Measurements from ENCODE around the gene GSTM2.
"Not testable (repeated sequence)": the region's sequence is repeated elsewhere in the genome, so short reads cannot be mapped to it uniquely, and the experiment has no call there.

GSTM2 gene

GRCh38 chr1:109705411-109705810 lies 37.6 kb downstream of the GSTM2 start:
- TF ChIP-seq, protein P1, sequence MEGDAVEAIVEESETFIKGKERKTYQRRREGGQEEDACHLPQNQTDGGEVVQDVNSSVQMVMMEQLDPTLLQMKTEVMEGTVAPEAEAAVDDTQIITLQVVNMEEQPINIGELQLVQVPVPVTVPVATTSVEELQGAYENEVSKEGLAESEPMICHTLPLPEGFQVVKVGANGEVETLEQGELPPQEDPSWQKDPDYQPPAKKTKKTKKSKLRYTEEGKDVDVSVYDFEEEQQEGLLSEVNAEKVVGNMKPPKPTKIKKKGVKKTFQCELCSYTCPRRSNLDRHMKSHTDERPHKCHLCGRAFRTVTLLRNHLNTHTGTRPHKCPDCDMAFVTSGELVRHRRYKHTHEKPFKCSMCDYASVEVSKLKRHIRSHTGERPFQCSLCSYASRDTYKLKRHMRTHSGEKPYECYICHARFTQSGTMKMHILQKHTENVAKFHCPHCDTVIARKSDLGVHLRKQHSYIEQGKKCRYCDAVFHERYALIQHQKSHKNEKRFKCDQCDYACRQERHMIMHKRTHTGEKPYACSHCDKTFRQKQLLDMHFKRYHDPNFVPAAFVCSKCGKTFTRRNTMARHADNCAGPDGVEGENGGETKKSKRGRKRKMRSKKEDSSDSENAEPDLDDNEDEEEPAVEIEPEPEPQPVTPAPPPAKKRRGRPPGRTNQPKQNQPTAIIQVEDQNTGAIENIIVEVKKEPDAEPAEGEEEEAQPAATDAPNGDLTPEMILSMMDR (IDR thresholded peaks at IDR 0.05; ENCODE audit: low read depth, low read length, poor library complexity, severe bottlenecking) = no peak
- TF ChIP-seq EZH2phosphoT487 (IDR thresholded peaks at IDR 0.05; ENCODE audit: borderline replicate concordance, low read length) = no peak
- H3K9me2 ChIP-seq (replicated peaks; ENCODE audit: control insufficient read depth, low read length) = no peaks in the 10 kb centered on the region

DNA sequence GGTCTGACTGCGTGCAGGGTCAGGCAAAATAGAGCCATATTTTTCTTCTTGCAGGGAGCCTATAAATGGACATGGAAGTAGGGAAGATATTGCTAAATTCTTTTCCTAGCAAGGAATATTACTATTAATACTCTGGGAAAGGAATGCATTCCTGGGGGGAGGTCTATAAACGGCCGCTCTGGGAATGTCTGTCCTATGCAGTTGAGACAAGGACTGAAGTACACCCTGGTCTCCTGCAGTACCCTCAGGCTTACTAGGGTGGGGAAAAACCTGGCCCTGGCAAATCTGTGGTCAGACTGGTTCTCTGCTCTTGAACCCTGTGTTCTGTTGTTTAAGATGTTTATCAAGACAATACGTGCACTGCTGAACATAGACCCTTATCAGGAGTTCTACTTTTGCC lies 41.1 kb downstream of the GSTM2 start:
- H3K9me2 ChIP-seq (replicated peaks; ENCODE audit: control insufficient read depth, low read length); H3K4me2 ChIP-seq (ENCODE audit: low read length); H3K27ac ChIP-seq (ENCODE audit: low read depth, low read length); H3K4me3 ChIP-seq (ENCODE audit: low read length); H3K9me3 ChIP-seq (ENCODE audit: control insufficient read depth, insufficient read depth, low read length); H3K4me1 ChIP-seq (ENCODE audit: control insufficient read depth, low read length); H3K79me2 ChIP-seq (ENCODE audit: control insufficient read depth, low read length); H3F3A ChIP-seq (ENCODE audit: control insufficient read depth, insufficient read depth); H3K27me3 ChIP-seq (ENCODE audit: control insufficient read depth, low read length); H3K36me3 ChIP-seq (ENCODE audit: control insufficient read depth, low read length); H4K20me1 ChIP-seq (ENCODE audit: control insufficient read depth, insufficient read depth, low read depth, low read length): not testable (repeated sequence)

More at GRCh38 chr1:109705411-109705810, 37.6 kb downstream of the GSTM2 start:
- Histone ChIP-seq H3K4me1 (ENCODE audit: control insufficient read depth, low read length) (no peaks in the 10 kb centered on the region), H3K79me2 (ENCODE audit: control insufficient read depth, low read length) (no peaks in the 10 kb centered on the region), H4K20me1 (ENCODE audit: control insufficient read depth, insufficient read depth, low read depth, low read length) (no peaks in the 10 kb centered on the region), H3K4me3 (ENCODE audit: low read length) (no peak overlapping the region), H3K27me3 (ENCODE audit: control insufficient read depth, low read length) (no peaks in the 10 kb centered on the region), H3K4me2 (ENCODE audit: low read length) (no peak overlapping the region), H3F3A (ENCODE audit: control insufficient read depth, insufficient read depth) (no peaks in the 10 kb centered on the region), H3K9me3 (ENCODE audit: control insufficient read depth, insufficient read depth, low read length) (peaks cover 7% of the 10 kb centered on the region; the same call in 1 of the 2 replicates), H3K36me3 (ENCODE audit: control insufficient read depth, low read length) (no peaks in the 10 kb centered on the region), H3K27ac (ENCODE audit: low read depth, low read length) (no peak overlapping the region)

GRCh38 chr1:109709822-109710221 lies 42.0 kb downstream of the GSTM2 start:
- not testable (repeated sequence) for H3K79me2 ChIP-seq (ENCODE audit: control insufficient read depth, low read length); H3K9me3 ChIP-seq (ENCODE audit: control insufficient read depth, insufficient read depth, low read length); H3K4me2 ChIP-seq (ENCODE audit: low read length); H4K20me1 ChIP-seq (ENCODE audit: control insufficient read depth, insufficient read depth, low read depth, low read length); H3K4me3 ChIP-seq (ENCODE audit: low read length); H3K9me2 ChIP-seq (replicated peaks; ENCODE audit: control insufficient read depth, low read length); H3K27me3 ChIP-seq (ENCODE audit: control insufficient read depth, low read length); H3F3A ChIP-seq (ENCODE audit: control insufficient read depth, insufficient read depth); H3K27ac ChIP-seq (ENCODE audit: low read depth, low read length); H3K4me1 ChIP-seq (ENCODE audit: control insufficient read depth, low read length); H3K36me3 ChIP-seq (ENCODE audit: control insufficient read depth, low read length)

DNA sequence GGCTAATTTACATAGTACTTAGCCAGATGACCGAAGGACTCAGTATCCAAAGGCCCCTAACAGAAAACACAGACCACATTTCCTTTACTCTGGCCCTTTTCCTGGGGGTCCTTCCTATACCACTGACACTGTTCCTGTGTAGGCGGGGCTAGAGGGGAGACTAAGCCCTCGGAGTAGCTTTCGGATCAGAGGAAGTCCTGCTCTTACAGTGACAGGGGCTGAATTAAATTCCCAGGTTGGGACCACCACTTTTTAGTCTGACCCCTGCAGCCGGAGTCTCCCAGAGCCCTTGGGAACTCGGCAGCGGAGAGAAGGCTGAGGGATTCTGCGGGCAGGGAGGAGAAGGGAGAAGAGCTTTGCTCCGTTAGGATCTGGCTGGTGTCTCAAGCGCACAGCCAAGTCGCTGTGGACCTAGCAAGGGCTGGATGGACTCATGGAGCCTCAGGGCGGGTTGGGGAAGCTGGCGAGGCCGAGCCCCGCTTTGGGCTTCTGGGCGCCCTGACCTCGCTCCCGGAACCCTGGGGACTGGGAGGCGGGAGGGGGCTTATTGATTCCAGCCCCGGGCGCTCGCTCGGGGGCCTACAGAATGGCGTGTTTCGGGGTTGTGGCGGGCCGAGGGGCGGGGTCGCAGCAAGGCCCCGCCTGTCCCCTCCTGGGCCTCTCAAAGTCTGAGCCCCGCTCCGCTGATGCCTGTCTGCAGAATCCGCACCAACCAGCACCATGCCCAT lies 43.9 kb downstream of the GSTM2 start, which contains the start of gene GSTM5:
Gene GSTM5 (plus strand): TSS at position 659 of the 728 bp plus-strand sequence. CDS start 62 bp downstream, at position 721.
- not testable (repeated sequence) for H3K36me3 ChIP-seq (ENCODE audit: control insufficient read depth, low read length); H3K4me2 ChIP-seq (ENCODE audit: low read length); H3K27ac ChIP-seq (ENCODE audit: low read depth, low read length); H3K9me2 ChIP-seq (replicated peaks; ENCODE audit: control insufficient read depth, low read length); H3K79me2 ChIP-seq (ENCODE audit: control insufficient read depth, low read length); H3K9me3 ChIP-seq (ENCODE audit: control insufficient read depth, insufficient read depth, low read length); H3K4me1 ChIP-seq (ENCODE audit: control insufficient read depth, low read length); H3K4me3 ChIP-seq (ENCODE audit: low read length); H4K20me1 ChIP-seq (ENCODE audit: control insufficient read depth, insufficient read depth, low read depth, low read length); H3F3A ChIP-seq (ENCODE audit: control insufficient read depth, insufficient read depth); H3K27me3 ChIP-seq (ENCODE audit: control insufficient read depth, low read length)

DNA sequence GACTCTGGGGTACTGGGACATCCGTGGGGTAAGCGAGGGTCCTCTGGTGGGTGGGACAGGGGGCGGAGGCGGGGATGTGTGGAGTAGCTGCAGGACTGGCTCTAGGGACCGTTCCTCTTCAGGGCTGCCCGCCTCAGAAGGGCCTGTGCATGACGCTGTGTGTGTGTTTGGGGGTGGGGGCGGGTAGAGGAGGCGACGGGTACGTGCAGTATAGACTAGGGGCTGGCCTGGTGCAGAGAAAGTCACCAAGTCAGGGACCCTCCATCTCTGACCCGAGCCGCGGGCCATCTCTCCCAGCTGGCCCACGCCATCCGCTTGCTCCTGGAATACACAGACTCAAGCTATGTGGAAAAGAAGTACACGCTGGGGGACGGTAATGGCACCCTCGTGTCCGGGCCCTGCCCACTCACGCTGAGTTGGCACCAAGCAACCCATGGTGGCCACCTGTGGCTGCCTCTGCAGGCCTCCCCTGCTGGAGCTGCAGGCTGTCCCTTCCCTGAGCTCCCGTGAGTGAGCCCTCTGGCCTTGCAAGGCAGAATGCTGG lies 44.5 kb downstream of the GSTM2 start:
- no peak overlapping the region for H3K27ac ChIP-seq (ENCODE audit: low read depth, low read length)
- H3K36me3 ChIP-seq (ENCODE audit: control insufficient read depth, low read length) = no peaks in the 10 kb centered on the region
- H3K27me3 ChIP-seq (ENCODE audit: control insufficient read depth, low read length) = 0 out of 2 replicates have a peak, but pooled peaks cover 3% of the 10 kb centered on the region
- H3F3A ChIP-seq (ENCODE audit: control insufficient read depth, insufficient read depth) = no peaks in the 10 kb centered on the region
- H3K4me2 ChIP-seq (ENCODE audit: low read length) = no peak overlapping the region
- TF ChIP-seq, protein P1 (IDR thresholded peaks at IDR 0.05; ENCODE audit: low read depth, low read length, poor library complexity, severe bottlenecking) = no peak
- no peak for TF ChIP-seq EZH2phosphoT487 (IDR thresholded peaks at IDR 0.05; ENCODE audit: borderline replicate concordance, low read length)
- H3K79me2 ChIP-seq (ENCODE audit: control insufficient read depth, low read length) = no peaks in the 10 kb centered on the region
- no peak overlapping the region for H3K4me3 ChIP-seq (ENCODE audit: low read length)
- H3K9me3 ChIP-seq (ENCODE audit: control insufficient read depth, insufficient read depth, low read length) = peaks cover 7% of the 10 kb centered on the region; the same call in 1 of the 2 replicates
- H3K4me1 ChIP-seq (ENCODE audit: control insufficient read depth, low read length) = no peaks in the 10 kb centered on the region
- no peaks in the 10 kb centered on the region for H4K20me1 ChIP-seq (ENCODE audit: control insufficient read depth, insufficient read depth, low read depth, low read length)
- no peaks in the 10 kb centered on the region for H3K9me2 ChIP-seq (replicated peaks; ENCODE audit: control insufficient read depth, low read length)

Measured in DOHH2 (cell line).